SK-N-SH treated with all-trans-retinoic acid at 6 μM for 48 hours (cell line): ENCODE measurements around the gene CST3.
A peak's percentile ranks its signal among the peaks of the same experiment; 100 is the strongest.
"Not testable (repeated sequence)": the region's sequence is repeated elsewhere in the genome, so short reads cannot be mapped to it uniquely, and the experiment has no call there.

Experiments used
- ATAC-seq: fragments of 200-7000 bp; cut with Tn5 transposase; 3 replicates; pipeline ENCODE4 v1.9.1; 2020; ENCODE audit warnings: mild to moderate bottlenecking, moderate library complexity
- ARNTL ChIP-seq: fragments of 450-650 bp; formaldehyde crosslinking; IDR thresholded peaks from 2 replicates; pipeline ENCODE4 v1.5.0; 2020; ENCODE audit warnings: low read depth, mild to moderate bottlenecking, moderate library complexity, borderline replicate concordance
- BACH2 ChIP-seq: fragments of 250-450 bp; sonication (Bioruptor Pico); IDR thresholded peaks from 2 replicates; pipeline ENCODE4 v1.9.0; 2021; ENCODE audit warnings: mild to moderate bottlenecking, borderline replicate concordance
- ESRRG ChIP-seq: fragments of 250-450 bp; sonication (Bioruptor Pico); IDR thresholded peaks from 2 replicates; pipeline ENCODE4 v1.6.1; 2021; ENCODE audit warnings: mild to moderate bottlenecking
- GLIS3 ChIP-seq: fragments of 250-450 bp; sonication (Bioruptor Pico); IDR thresholded peaks from 2 replicates; pipeline ENCODE4 v1.5.0; 2020; ENCODE audit warnings: mild to moderate bottlenecking, moderate library complexity
- ISL1 ChIP-seq: fragments of 250-450 bp; sonication (Bioruptor Pico); IDR thresholded peaks from 2 replicates; pipeline ENCODE4 v2.1.2; 2022; ENCODE audit warnings: mild to moderate bottlenecking, moderate library complexity
- OSR1 ChIP-seq: fragments of 250-450 bp; sonication (Bioruptor Pico); IDR thresholded peaks from 2 replicates; pipeline ENCODE4 v1.8.0; 2022; ENCODE audit warnings: moderate library complexity, mild to moderate bottlenecking, inconsistent platforms
- PATZ1 ChIP-seq: fragments of 250-450 bp; sonication (Bioruptor Pico); IDR thresholded peaks from 2 replicates; pipeline ENCODE4 v1.8.0; 2020; ENCODE audit warnings: mild to moderate bottlenecking, moderate library complexity, borderline replicate concordance
- TCF4 ChIP-seq: fragments of 250-450 bp; sonication (Bioruptor Pico); IDR thresholded peaks from 2 replicates; pipeline ENCODE4 v1.8.0; 2021; ENCODE audit warnings: mild to moderate bottlenecking, moderate library complexity, borderline replicate concordance
- ZFP3 ChIP-seq: fragments of 250-450 bp; sonication (Bioruptor Pico); IDR thresholded peaks from 2 replicates; pipeline ENCODE4 v1.5.0; 2020; ENCODE audit warnings: mild to moderate bottlenecking, moderate library complexity
- ZFP30 ChIP-seq: fragments of 450-650 bp; formaldehyde crosslinking; IDR thresholded peaks from 2 replicates; pipeline ENCODE4 v1.5.0; 2022; ENCODE audit warnings: mild to moderate bottlenecking, moderate library complexity
- ZNF565 ChIP-seq: fragments of 450-650 bp; formaldehyde crosslinking; conservative IDR thresholded peaks from 2 replicates; pipeline ENCODE4 v1.5.0; 2020; ENCODE audit warnings: low read depth, mild to moderate bottlenecking, moderate library complexity
- ZNF70 ChIP-seq: fragments of 450-650 bp; formaldehyde crosslinking; IDR thresholded peaks from 2 replicates; pipeline ENCODE4 v1.5.0; 2020; ENCODE audit warnings: mild to moderate bottlenecking, moderate library complexity
- ZNF8 ChIP-seq: fragments of 450-650 bp; formaldehyde crosslinking; IDR thresholded peaks from 2 replicates; pipeline ENCODE4 v1.5.0; 2020; ENCODE audit warnings: mild to moderate bottlenecking, moderate library complexity
- TF ChIP-seq, protein P1 (sequence below): fragments of 250-450 bp; sonication (Bioruptor Pico); IDR thresholded peaks from 2 replicates; pipeline ENCODE4 v1.8.0; 2021; ENCODE audit warnings: low read depth, mild to moderate bottlenecking, moderate library complexity, borderline replicate concordance
- TF ChIP-seq, protein P2 (sequence below): fragments of 250-450 bp; sonication (Bioruptor Pico); IDR thresholded peaks from 2 replicates; pipeline ENCODE4 v1.5.1; 2021; ENCODE audit warnings: mild to moderate bottlenecking, moderate library complexity
- TF ChIP-seq, protein P3 (sequence below): fragments of 250-450 bp; sonication (Bioruptor Pico); IDR thresholded peaks from 2 replicates; pipeline ENCODE4 v1.5.1; 2020; ENCODE audit warnings: low read depth, mild to moderate bottlenecking, moderate library complexity
- TF ChIP-seq, protein P4 (sequence below): fragments of 250-450 bp; sonication (Bioruptor Pico); IDR thresholded peaks from 2 replicates; pipeline ENCODE4 v1.5.0; 2020; ENCODE audit warnings: mild to moderate bottlenecking, moderate library complexity

The CST3 gene

GRCh38 chr20:23622839-23623343 lies 14.9 kb downstream of the CST3 start:
- peak; percentile 96 for ATAC-seq
- TF ChIP-seq, protein P1, sequence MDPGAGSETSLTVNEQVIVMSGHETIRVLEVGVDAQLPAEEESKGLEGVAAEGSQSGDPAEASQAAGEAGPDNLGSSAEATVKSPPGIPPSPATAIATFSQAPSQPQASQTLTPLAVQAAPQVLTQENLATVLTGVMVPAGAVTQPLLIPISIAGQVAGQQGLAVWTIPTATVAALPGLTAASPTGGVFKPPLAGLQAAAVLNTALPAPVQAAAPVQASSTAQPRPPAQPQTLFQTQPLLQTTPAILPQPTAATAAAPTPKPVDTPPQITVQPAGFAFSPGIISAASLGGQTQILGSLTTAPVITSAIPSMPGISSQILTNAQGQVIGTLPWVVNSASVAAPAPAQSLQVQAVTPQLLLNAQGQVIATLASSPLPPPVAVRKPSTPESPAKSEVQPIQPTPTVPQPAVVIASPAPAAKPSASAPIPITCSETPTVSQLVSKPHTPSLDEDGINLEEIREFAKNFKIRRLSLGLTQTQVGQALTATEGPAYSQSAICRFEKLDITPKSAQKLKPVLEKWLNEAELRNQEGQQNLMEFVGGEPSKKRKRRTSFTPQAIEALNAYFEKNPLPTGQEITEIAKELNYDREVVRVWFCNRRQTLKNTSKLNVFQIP (CRISPR knock-in tag): no peak
- TF ChIP-seq, protein P2, sequence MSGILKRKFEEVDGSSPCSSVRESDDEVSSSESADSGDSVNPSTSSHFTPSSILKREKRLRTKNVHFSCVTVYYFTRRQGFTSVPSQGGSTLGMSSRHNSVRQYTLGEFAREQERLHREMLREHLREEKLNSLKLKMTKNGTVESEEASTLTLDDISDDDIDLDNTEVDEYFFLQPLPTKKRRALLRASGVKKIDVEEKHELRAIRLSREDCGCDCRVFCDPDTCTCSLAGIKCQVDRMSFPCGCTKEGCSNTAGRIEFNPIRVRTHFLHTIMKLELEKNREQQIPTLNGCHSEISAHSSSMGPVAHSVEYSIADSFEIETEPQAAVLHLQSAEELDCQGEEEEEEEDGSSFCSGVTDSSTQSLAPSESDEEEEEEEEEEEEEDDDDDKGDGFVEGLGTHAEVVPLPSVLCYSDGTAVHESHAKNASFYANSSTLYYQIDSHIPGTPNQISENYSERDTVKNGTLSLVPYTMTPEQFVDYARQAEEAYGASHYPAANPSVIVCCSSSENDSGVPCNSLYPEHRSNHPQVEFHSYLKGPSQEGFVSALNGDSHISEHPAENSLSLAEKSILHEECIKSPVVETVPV (CRISPR knock-in tag): no peak
- TF ChIP-seq, protein P3, sequence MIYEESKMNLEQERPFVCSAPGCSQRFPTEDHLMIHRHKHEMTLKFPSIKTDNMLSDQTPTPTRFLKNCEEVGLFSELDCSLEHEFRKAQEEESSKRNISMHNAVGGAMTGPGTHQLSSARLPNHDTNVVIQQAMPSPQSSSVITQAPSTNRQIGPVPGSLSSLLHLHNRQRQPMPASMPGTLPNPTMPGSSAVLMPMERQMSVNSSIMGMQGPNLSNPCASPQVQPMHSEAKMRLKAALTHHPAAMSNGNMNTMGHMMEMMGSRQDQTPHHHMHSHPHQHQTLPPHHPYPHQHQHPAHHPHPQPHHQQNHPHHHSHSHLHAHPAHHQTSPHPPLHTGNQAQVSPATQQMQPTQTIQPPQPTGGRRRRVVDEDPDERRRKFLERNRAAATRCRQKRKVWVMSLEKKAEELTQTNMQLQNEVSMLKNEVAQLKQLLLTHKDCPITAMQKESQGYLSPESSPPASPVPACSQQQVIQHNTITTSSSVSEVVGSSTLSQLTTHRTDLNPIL (CRISPR knock-in tag): no peak
- TF ChIP-seq ZFP30 (no peak), ZNF70 (no peak), TCF4 (CRISPR knock-in tag) (no peak), OSR1 (CRISPR knock-in tag) (no peak), PATZ1 (CRISPR knock-in tag) (no peak), ZNF565 (CRISPR knock-in tag) (no peak), BACH2 (CRISPR knock-in tag) (no peak)
- TF ChIP-seq, protein P4, sequence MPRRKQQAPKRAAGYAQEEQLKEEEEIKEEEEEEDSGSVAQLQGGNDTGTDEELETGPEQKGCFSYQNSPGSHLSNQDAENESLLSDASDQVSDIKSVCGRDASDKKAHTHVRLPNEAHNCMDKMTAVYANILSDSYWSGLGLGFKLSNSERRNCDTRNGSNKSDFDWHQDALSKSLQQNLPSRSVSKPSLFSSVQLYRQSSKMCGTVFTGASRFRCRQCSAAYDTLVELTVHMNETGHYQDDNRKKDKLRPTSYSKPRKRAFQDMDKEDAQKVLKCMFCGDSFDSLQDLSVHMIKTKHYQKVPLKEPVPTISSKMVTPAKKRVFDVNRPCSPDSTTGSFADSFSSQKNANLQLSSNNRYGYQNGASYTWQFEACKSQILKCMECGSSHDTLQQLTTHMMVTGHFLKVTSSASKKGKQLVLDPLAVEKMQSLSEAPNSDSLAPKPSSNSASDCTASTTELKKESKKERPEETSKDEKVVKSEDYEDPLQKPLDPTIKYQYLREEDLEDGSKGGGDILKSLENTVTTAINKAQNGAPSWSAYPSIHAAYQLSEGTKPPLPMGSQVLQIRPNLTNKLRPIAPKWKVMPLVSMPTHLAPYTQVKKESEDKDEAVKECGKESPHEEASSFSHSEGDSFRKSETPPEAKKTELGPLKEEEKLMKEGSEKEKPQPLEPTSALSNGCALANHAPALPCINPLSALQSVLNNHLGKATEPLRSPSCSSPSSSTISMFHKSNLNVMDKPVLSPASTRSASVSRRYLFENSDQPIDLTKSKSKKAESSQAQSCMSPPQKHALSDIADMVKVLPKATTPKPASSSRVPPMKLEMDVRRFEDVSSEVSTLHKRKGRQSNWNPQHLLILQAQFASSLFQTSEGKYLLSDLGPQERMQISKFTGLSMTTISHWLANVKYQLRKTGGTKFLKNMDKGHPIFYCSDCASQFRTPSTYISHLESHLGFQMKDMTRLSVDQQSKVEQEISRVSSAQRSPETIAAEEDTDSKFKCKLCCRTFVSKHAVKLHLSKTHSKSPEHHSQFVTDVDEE (CRISPR knock-in tag): no peak

GRCh38 chr20:23622401-23622800 lies 15.4 kb downstream of the CST3 start:
- ATAC-seq: not testable (repeated sequence)

GRCh38 chr20:23620670-23621386 lies 16.9 kb downstream of the CST3 start:
- ATAC-seq: not testable (repeated sequence)

DNA sequence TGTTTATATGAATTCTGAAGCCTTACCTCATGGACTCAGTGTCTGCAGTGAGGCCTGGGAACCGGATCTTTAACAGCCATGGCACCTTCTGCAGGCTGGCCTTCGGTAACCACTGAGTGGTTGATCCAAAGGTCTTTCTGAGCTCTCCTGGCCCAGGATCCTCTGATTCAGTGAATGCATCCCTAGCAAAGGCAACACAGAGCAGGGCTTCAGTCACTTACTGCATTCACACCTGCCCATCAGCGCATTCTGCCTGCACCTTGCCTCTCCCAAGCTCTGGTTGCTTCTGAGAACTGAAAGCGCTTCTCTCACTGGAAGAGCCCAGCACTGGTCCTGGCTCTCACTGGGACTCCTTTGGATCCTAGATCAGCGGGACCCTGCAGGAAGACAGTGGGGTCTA lies 23.6 kb downstream of the CST3 start:
- ATAC-seq: no peak
- TF ChIP-seq PATZ1 (CRISPR knock-in tag): no peak
- TF ChIP-seq, protein P4 (CRISPR knock-in tag): no peak
- TF ChIP-seq ZFP3 (CRISPR knock-in tag): no peak
- no peak for TF ChIP-seq ZFP30
- no peak for TF ChIP-seq ISL1 (CRISPR knock-in tag)
- TF ChIP-seq ZNF70: no peak
- TF ChIP-seq GLIS3 (CRISPR knock-in tag): no peak
- no peak for TF ChIP-seq TCF4 (CRISPR knock-in tag)
- TF ChIP-seq ARNTL (CRISPR knock-in tag): no peak
- TF ChIP-seq, protein P3 (CRISPR knock-in tag): no peak
- TF ChIP-seq BACH2 (CRISPR knock-in tag): no peak
- TF ChIP-seq OSR1 (CRISPR knock-in tag): no peak
- no peak for TF ChIP-seq ESRRG (CRISPR knock-in tag)
- TF ChIP-seq ZNF8 (CRISPR knock-in tag): no peak
